GM10266 (cell line): ENCODE measurements around the gene LPAR1.

ENCODE experiments used
- DNase-seq: peaks from one replicate; pipeline ENCODE4 v3.0.0; 2012; ENCODE audit errors: extremely low spot score
- CTCF ChIP-seq: IDR thresholded peaks from 2 replicates; pipeline ENCODE4 v1.5.1; 2012; ENCODE audit warnings: mild to moderate bottlenecking, low read depth; ENCODE audit not compliant: control insufficient read depth, insufficient read depth; ENCODE audit errors: missing control alignments

The LPAR1 gene

DNA sequence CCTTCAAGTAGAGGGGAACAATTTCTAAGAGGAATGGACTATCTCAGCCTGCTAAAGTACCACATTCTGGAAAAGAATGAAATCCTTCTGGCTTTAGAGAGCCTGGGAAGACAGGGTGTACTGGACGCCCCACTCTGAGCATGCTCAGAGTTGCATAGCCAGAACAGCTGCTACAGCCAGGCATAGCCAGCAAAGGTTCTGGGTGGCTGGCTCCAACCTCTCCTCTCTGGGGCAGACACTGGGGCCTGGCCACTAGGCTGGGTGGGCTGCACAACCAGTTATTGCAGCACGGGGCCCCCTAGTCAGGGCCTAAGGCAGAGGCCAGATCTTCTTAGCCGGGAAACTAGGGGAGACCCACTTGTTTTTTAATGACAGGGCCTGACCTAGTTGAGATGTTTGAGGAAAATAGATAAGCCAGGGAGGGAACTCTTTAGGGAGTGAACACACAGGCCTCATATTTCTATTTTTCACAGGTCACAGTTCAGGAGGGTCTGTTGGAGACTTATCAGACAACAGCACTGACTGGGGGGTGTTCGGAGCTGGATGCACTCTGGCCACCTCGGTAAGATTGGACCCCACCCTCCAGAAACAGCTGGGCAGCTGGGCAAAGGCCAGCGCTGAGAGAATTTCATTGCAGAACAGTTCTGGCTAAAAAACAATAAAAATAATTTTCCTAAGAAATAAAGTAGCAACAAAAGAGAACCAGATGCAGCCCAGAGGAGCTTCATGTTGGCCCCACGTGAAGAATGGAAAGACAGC lies 142.9 kb downstream of the LPAR1 start:
- TF ChIP-seq CTCF = no peak
- no peak for DNase-seq

GRCh38 chr9:110894731-110895130 lies 143.5 kb downstream of the LPAR1 start:
- no peak for DNase-seq
- no peak for TF ChIP-seq CTCF

DNA sequence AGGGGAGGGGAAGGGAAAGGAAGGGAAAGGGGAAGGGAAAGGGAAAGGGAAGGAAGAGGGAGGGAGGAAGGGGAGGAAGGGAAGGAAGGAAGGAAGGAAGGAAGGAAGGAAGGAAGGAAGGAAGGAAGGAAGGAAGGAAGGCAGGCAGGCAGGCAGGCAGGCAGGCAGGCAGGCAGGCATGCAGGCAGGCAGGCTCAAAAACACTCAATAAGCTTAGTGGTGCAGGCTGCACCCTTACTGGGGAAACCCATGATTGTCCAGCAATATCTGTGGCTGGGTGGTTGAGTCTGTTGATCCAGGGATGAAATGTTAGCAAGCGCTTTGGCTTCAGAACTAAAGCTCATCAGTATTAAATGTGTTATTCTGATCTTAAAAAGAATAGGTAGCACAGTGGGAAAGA lies 145.6 kb downstream of the LPAR1 start:
- no peak for DNase-seq
- TF ChIP-seq CTCF = no peak

- no peak for TF ChIP-seq CTCF
- no peak for DNase-seq
Measured at GRCh38 chr9:110891760-110892159, 146.5 kb downstream of the LPAR1 start.

- no peak for TF ChIP-seq CTCF
- DNase-seq = no peak
Measured at GRCh38 chr9:110890416-110890815, 147.9 kb downstream of the LPAR1 start.

DNA sequence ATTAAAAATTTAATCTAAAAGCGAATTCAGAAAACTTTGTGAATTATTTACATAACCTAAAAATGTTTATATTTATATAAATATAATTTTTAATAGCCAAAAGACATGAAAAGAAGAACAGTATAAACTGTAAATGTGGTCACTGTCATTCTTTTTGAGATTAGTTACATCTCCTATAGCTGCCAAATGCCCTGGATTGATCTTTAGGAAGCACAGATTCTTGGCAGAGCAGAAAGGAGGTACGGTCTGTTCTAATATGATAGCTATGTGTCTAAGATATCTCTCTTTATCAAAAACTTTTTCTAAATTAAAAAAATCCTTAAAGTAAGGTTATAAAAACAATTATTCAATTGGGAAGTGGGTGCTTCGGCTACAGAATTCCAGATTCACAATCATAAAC lies 151.0 kb downstream of the LPAR1 start:
- no peak for TF ChIP-seq CTCF

DNA sequence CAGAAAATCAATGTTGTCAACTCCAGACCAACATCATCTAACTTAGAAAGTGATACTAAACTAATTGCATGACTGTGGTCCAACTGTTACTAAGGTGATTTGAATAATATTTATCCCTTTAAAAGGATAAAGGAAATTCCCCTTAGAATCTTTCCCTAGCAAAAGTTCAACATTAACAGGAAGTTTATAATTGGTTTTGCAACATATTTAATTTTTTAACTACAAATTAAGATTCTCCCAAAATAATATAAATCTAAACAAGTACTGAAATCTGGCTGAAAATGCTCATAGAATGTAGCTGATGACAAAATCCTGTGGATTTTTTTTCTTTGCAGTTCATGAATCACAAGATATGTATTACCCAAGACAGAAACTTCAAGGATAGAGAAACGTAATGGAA lies 151.4 kb downstream of the LPAR1 start:
- no peak for TF ChIP-seq CTCF
- DNase-seq = no peak

More for the DNA sequence above, 151.0 kb downstream of the LPAR1 start:
- DNase-seq = no peak
